ENCODE results near the gene HAL.

The HAL gene

DNA sequence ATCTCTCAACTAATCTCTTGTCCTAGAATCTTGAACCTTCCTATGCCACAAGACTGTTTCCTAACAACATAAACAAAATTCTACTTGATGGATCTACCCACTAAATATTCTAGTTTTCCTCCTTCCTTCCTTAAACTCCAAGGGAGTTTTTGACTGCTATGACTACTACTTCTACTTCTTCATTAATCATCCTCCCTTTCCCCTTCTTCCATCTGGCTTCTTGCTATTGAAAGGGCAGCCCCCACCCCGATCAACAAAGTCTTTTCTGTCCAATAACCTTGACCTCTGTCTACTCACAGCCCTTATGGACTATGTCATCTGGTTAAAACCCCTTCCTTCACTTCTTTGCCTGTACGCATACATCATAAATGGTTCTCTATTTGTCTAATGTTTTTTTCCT, 33.7 kb upstream of the HAL start:
- TF ChIP-seq, protein P1, sequence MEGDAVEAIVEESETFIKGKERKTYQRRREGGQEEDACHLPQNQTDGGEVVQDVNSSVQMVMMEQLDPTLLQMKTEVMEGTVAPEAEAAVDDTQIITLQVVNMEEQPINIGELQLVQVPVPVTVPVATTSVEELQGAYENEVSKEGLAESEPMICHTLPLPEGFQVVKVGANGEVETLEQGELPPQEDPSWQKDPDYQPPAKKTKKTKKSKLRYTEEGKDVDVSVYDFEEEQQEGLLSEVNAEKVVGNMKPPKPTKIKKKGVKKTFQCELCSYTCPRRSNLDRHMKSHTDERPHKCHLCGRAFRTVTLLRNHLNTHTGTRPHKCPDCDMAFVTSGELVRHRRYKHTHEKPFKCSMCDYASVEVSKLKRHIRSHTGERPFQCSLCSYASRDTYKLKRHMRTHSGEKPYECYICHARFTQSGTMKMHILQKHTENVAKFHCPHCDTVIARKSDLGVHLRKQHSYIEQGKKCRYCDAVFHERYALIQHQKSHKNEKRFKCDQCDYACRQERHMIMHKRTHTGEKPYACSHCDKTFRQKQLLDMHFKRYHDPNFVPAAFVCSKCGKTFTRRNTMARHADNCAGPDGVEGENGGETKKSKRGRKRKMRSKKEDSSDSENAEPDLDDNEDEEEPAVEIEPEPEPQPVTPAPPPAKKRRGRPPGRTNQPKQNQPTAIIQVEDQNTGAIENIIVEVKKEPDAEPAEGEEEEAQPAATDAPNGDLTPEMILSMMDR (IDR thresholded peaks at IDR 0.05; ENCODE audit: low read depth, low read length) = no peak
- no peak for DNase-seq (ENCODE audit: low read depth, low spot score)
- H3K4me3 ChIP-seq (ENCODE audit: low read depth, low read length) = no peak overlapping the region
- in situ Hi-C loops (cut with HindIII; ENCODE audit: low sequenced_read_pairs) = no loop called here

DNA sequence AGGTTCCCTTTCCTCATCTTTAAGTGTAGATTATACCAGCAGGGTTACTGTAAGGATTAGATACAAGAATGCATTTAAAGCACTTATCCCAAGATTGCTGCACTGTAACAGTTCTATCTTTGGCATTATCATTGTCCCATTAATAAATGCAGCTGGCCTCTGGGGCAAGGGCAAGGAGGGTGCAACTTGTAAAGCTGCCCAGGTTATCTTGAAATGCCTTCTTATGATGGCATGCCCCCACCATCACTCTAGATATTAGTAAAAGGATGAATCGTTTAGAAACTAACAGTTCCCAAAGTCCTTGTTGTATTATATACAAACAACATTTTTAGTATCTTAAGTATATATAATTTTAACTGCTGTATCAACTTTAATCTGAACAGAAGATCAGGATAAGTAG, 32.4 kb upstream of the HAL start:
- no peak for DNase-seq (ENCODE audit: low read depth, low spot score)
- in situ Hi-C loops (cut with HindIII; ENCODE audit: low sequenced_read_pairs) = no loop called here
- H3K4me3 ChIP-seq (ENCODE audit: low read depth, low read length) = no peak overlapping the region
- TF ChIP-seq, protein P1 (IDR thresholded peaks at IDR 0.05; ENCODE audit: low read depth, low read length) = no peak

DNA sequence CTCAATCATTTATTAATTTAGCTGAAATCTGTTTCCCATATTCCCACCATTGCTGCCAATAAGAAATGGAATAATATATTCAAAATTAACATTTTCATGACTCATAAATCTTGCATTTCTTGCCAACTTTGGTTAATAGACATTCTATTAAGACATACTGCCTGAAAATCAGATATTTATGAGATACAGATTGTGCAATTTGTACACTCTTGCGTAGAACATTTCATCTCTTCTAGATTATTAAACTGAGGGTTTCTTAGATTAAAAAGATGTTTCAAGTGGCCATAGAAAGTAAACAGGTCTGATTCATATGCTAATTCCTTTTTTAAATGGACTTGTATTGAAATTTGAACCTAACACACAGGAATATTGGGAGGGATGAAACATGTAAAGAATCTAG, 30.2 kb upstream of the HAL start:
- in situ Hi-C loops (cut with HindIII; ENCODE audit: low sequenced_read_pairs) = no loop called here
- DNase-seq (ENCODE audit: low read depth, low spot score) = no peak
- TF ChIP-seq, protein P1 (IDR thresholded peaks at IDR 0.05; ENCODE audit: low read depth, low read length) = no peak
- H3K4me3 ChIP-seq (ENCODE audit: low read depth, low read length) = no peak overlapping the region

GRCh38 chr12:96025518-96025917, 29.4 kb upstream of the HAL start:
- in situ Hi-C loops (cut with HindIII; ENCODE audit: low sequenced_read_pairs) = no loop called here
- no peak for DNase-seq (ENCODE audit: low read depth, low spot score)
- H3K4me3 ChIP-seq (ENCODE audit: low read depth, low read length) = no peak overlapping the region
- TF ChIP-seq, protein P1 (IDR thresholded peaks at IDR 0.05; ENCODE audit: low read depth, low read length) = no peak

GRCh38 chr12:96020314-96021003, 24.3 kb upstream of the HAL start:
- DNase-seq (ENCODE audit: low read depth, low spot score) = no peak

GRCh38 chr12:96015672-96016071, 19.5 kb upstream of the HAL start:
- peak; percentile 25 for DNase-seq (ENCODE audit: low read depth, low spot score)
- no peak overlapping the region for H3K4me3 ChIP-seq (ENCODE audit: low read depth, low read length)
- TF ChIP-seq, protein P1 (IDR thresholded peaks at IDR 0.05; ENCODE audit: low read depth, low read length) = peak; percentile 56
- in situ Hi-C loops (cut with HindIII; ENCODE audit: low sequenced_read_pairs) = no loop called here

More at GRCh38 chr12:96020314-96021003, 24.3 kb upstream of the HAL start:
- no peak overlapping the region for H3K4me3 ChIP-seq (ENCODE audit: low read depth, low read length)
- in situ Hi-C loops (cut with HindIII; ENCODE audit: low sequenced_read_pairs) = no loop called here
- TF ChIP-seq, protein P1 (IDR thresholded peaks at IDR 0.05; ENCODE audit: low read depth, low read length) = no peak
